GM19467 (cell line): ENCODE measurements around the gene ENOX2.

Source experiments
- ATAC-seq: cut with Tn5 transposase; IDR thresholded peaks from one replicate; pipeline ENCODE4 v1.9.1; 2021; ENCODE audit warnings: mild to moderate bottlenecking, moderate library complexity; ENCODE audit not compliant: unreplicated experiment

Gene ENOX2

DNA sequence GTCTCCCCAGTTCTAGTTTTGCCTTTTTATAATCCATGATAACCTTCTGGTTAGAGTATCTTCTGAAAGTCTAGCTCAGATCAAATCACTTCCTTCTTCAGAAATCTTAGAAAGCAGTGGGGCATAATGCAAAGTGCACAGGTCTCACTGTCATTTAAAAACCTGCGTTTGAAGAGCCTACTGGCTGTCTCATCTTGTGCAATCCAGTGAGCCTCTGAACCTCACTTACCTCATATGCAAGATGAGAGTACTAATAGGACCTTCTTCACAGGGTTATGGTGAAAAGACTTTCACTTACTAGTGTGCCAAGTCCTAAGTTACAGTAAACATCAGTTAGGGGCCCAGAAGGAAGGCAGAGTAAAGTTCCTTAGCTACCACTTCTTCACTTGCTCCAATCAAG lies 131.4 kb downstream of the ENOX2 start:
- no peak for ATAC-seq

DNA sequence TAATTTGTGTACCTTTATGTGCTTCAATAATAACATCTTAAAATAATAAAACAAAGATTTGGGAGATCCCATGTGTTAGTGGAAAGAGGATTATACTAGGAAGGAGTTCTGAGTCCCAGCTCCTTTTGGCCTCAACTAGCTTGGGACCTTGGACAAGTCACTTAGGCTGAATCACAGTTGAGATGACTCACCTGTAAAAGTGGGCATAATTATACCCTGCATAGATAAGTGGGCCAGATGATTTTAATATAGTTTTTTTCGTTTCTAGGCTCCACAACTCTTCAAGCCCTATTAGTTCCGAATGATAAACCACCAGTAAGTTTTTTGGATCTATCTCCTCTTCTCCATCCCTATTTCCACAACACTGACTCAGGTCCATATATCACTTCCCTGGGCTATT lies 131.8 kb downstream of the ENOX2 start:
- no peak for ATAC-seq

DNA sequence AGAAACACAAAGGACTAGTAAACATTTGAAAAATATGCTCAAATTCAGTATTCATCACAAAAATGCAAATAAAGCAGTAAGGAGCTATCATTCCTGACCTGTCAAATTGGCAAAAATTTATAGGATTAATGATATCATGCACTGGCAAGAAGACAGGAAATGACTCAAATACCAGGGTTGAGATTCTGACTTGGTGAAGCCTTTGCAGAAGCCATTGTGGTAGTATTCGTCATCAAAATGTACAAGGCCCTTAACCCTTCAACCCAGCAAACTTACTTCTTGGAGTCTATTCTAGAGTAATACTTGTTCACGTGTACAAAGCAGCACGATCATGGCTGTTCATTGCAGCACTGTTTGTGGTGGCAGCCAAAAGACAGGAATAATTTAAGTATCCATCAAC lies 132.4 kb downstream of the ENOX2 start:
- no peak for ATAC-seq

DNA sequence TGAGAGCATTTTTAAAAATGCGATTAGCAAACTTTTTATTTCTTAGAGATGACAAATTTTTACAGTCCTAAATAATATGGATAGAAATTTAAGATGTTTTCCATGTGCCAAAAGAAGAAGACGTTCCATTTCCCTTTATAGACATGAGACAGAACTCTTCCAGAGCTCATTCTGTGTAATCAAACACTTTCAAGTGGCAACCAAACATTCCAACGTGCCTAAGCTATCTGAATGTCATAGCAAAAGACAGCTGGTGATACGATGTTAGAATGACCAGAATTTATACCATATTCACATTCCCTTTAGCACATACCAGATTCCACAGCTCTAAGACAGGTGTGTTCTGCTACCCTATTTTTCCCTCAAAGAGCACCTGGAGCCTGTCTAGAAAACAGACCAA lies 133.2 kb downstream of the ENOX2 start:
- ATAC-seq = no peak

DNA sequence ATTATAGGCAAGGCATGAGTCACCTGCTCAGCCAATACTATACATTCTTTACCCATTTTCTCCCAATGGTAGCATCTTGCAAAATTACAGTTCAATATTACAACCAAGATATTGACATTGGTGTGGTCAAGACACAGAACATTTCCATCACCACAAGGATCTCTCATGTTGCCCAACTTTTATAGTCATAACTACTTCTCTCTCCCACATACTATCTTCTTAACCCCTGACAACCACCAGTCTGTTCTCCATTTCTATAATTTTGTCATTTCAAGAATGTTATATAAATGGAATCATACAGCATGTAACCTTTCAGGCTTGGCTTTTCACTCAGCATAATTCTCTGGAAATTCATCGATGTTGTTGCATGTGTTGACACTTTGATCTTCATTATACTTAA lies 144.9 kb downstream of the ENOX2 start:
- no peak for ATAC-seq

DNA sequence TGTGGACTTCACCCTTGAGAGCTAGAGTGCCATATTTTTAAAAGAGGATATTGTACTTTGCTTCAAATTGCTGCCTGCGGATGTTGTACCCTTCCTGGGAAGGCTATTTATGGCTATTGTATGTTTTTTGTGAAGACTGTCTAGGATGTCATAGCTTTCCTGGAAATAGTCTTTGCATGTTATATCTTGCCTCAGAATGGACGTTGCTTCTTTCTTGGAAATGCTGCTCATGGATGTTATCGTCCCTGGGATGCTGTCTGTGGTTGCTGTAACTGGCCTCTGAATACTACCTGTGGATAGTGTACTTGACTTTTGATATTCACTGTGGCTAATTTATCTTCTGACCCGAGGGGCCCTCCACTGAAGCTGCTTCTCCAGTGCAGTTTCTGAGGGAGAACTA lies 146.8 kb downstream of the ENOX2 start:
- no peak for ATAC-seq

DNA sequence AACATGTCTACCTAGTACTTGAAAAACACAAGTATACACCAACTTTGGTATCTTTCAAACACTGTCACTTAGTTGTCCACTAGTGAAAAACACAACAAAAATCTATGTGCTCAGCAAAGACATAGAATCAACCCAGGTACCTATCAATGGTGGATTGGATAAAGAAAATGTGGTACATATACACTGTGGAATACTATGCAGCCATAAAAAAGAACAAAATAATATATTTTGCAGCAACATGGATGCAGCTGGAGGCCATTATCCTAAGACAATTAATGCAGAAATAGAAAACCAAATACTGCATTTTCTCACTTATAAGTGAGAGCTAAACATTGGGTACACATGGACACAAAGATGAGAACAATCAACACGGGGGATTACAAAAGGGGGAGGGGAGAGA lies 148.7 kb downstream of the ENOX2 start:
- ATAC-seq = no peak

DNA sequence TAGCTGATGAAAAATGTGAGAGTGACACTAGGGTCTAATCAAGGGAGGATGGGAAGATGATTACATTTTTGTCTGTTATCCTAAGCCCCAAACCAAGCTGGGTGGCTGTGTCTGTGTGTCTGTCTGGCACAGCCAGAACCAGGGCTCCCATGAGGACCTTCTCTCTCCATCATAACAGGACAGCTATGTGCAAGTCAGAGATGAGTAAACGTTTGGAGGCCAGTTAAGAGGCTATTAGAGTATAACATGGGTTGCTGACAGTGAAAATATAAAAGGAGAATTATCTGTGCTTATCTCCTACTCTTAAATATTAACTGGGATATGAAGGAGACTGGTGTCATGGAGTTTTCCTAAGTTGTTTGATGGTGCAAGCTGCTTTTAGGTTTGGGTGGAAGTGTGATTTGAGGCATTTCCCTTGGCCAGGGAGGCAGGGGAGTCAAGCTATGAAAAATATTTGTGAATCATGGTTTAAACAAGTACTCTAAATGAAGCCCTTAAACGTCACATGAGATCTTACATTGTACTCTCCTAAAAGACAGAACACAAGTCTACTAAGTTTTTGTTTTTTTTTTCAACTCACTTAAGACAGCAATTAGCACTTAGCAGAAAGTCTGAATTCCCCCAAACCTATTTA lies 156.2 kb downstream of the ENOX2 start:
- no peak for ATAC-seq

DNA sequence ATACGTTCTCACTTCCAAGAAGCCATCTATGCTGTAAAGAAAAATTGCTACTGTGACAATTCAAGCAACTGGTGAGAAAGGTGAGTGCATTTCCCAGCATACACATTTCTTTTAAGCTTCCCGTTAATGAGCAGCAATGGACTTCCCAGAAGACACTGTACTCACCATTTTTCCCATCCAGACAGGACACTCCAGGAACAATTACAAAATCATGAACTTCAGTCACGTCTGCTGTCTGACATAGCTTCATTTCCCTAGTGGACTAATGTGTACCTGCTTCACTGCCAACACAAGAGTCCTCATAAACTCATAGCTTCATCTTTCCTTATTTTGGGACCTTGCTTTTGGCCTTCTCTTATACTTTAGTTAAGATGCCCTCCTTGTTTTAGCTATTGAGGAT lies 156.9 kb downstream of the ENOX2 start:
- no peak for ATAC-seq

DNA sequence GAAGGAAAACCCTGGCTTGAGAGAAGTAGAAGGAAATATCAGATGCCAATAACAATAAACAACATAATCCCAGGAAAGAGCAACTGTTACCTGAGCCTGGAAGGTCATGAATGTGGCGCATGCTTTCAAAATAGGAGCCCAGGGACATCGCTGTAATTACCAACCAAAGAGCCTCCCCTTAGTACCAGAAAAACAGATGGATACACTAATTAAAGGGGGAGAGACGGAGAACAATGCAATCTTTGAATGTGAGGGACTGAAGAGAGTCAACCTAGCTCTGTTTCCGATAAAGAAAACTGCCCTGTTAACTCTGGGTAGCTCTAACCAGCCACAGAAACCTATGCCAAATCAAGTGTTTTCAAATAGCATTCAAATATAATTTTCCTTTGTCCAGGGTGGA lies 161.4 kb downstream of the ENOX2 start:
- no peak for ATAC-seq

DNA sequence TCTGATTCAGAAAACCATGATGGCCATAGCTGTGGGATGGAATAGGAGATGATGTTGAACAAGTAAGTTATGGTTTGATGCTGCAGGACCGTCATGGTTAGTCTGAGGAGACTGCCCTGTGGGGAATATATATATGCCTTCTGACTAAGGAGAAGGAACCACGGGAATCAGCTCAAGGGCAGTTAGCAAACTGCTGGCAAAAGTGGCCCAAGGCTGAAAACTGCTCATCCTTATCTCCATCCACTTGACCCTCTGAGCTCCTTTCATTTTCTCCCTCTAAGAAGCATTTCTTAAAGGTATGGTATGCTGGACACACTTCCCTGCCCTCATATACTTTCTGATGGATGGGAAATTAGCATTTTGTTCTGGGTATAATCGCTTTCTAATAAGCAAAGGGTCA lies 161.9 kb downstream of the ENOX2 start:
- no peak for ATAC-seq

DNA sequence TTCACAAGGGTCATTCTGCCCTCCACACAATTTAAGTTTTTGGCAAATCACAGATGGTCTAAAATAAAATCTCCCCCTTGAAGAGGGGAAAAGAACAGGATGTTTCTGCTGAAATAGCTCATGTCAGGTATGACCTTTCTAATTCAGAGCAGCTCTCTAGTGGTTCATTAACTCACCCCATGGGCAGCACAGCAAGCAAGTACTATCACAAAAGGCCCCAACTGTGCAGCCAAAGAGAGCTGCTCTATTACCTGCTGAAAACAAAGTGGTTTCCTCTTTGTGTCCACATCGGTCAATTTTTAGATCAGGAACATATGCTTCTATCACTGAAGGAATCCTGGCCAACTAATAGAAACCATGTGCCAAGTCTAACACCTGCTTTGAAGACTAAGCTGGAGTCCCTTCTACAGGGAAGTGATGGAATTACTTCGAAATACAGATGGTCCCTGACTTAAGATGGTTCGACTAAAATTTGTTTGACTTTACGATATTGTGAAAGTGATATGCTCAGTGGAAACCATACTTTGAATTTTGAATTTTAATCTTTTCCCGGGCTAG lies 164.3 kb downstream of the ENOX2 start:
- ATAC-seq = no peak

DNA sequence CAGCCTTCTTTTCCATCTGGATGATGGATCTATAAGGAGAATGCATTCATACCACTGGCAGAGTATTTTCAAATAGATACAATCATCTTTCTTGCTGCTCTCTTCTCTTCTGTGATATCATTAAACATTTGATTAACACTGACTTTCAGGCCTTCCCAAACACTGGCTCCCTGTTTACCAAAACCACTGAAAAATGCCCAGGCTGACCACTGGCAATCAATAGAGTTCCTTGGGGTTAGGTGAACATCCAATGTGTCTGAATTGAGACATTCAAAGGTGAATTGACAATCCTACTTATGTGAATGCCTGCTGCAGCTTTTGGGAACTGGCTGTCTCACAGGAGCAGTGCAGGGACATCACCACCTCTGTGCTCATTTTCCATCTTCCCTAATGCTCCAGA lies 168.3 kb downstream of the ENOX2 start:
- no peak for ATAC-seq

DNA sequence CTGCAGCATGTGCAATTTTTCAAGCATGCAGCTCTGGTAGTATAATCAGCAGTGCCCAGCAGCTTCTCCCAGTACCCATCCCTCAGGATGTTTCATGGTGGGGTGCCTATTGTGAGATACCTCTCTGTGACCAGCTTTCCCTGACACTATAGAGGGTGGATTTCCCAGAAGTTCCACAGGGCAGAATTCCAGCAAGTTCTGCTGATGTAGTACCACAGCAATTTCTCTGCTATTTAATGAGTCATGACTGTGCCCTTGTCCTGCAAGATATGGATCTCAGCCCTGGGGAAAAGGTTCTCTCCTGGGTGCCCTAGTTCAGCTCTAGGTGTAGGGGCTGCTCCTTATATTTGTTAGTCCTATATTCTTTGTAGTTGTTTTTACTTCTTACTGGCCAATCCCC lies 174.8 kb downstream of the ENOX2 start:
- no peak for ATAC-seq

DNA sequence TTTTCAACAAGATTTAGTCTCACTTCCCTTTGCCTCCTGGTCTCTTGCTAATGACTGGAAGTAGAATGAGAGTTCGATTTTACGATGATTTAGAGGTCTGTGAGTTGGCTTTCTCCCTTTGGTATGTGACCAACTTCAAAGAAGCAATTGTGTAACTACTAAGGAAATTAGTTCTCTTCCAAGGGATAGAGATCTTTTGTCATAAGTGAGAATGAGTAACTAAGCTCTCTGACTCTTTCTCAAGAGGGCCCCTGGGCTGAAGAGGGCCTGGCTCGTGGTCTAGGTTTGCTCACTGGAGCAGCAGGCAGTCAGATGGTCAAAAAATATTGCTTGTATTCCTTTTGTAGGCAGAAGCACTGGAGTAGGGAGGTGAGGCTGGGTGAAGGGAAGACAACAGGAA lies 176.3 kb downstream of the ENOX2 start:
- ATAC-seq = no peak

DNA sequence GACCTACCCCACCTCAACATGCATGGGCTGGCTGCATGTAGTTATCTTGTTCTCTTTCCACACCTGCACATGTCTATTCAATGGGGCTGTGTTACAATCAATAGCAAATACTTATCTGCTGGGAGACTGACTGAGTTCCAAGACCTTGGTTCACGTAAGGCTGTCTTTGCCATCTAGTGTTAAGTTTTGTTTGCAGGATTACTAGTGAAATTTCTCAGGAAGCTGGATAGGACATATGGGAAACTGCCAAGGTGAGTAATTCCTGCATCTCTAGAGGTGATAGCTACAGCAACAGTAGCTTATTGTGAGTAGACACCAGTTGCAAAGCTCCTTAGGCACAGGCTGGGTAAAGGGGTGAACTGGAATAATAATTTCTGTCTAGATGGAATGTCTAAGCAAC lies 177.5 kb downstream of the ENOX2 start:
- no peak for ATAC-seq

DNA sequence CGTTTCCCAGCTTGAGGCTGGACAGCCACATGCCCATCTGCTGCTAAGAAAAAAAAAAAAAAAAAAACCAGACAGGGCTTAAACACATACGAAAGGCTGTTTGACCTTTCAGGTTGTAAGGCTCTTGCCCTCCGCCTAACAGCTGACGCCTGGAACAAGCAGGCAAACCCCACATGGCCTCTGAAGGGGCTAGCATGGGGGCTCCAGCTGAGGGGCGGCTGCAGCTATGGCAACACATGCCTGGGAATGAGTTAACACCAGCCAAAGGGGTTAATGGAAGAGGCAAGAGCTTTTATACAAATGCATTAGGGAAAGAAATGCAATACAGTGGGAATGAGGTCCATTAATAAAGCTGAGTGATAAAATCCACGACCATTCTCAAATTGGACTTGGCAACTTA lies 183.6 kb downstream of the ENOX2 start:
- ATAC-seq = no peak

DNA sequence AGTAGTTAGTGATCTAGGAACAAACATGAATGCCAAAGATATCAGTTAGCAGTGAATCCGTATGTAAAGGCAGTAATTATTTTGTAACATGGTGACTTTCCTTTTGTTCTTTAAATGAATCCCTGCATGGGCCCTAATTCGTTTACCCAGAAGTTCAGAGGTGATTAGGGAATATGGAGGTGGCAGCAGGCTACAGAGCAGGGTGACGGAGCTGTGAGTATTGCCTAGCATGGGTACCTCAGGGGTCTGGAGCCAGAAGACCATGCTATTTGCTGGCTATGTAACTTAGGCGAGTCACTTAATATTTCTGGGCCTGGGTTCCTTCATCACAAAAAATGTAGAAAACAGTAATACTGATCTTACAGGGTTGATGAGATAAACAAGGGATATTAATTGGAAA lies 184.9 kb downstream of the ENOX2 start:
- ATAC-seq = no peak

DNA sequence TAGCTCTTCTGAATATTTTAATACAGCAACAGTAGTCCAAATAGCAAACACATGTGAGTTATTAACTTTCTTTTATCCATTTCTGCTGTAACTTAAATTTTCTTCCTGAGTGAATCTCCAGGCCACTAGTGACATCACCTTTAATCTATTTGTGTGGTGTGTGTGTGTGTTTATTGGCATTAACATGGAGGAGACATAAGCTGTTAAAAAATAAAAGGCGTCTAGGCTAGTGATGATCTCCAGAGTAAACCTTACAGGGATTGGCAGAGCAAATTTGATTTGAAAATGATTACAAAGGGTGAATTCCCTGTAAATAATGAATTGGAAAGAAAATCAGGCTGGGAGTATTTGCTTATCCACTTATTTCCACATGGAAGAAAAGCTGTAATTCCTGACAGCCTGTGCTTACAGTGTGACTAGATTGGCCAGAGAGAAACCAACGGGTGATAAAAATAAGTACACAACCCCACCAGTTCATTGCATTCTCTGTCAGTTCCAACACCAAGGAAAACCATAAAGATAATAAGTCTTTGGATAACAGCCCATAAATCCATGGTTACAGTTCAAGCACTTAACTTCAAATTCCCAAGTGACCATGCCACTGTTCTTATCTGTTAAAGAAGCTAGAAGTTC lies 186.1 kb downstream of the ENOX2 start:
- ATAC-seq = no peak

DNA sequence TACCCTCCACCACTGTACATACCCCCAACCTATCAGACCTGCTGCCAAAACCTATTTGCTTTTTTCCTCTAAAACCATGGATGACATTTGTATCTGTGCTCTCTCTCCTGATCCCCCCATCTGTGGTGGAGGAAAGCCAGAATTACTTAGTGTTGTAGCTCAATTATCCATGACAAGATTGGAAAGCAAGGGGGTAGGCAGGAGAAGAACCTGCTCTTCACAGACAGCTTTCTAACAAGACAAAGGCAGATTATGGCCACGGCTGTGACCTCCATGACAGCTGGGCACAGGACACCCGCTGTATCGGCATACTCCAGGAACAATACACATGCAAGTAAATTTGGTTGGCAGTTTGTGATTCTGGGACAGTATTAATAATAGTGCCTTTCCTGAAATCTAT lies 186.7 kb downstream of the ENOX2 start:
- no peak for ATAC-seq

DNA sequence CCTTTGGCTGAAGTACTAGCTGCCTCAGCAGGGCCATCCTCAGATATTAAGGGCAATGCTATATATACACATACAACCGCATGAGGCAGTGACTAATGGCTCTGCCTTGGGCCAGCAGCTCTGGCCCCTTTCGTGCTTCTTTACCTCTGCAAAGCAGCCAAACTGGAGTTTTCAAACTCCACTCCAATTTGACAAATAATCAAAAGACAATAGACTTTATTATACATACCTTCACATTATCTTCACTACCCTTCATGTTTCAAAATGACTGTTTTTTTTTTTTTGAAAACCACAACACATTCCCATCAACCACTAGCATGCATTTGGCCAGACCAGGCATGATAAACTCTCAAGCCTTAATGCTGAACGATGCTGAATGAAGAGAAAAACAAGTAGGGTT lies 187.7 kb downstream of the ENOX2 start:
- ATAC-seq = no peak

DNA sequence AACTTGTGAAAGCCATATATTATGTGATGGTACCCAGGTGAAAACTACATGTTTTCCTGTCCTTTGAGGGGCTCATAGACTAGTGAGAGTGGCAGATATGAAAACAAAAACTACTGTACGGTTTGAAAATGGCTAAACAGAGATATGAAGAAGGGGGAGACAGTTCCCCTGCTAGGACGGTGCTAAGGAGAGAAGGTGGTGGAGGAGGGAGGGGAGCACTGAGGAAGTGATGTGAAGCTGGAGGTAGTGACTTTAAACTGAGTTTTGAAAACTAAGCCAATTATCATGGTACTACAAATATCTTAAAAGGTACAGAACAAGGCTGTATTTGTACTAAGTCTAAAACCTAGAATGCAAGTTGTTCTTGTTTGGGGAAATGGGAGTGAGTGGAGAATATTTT lies 188.3 kb downstream of the ENOX2 start:
- no peak for ATAC-seq

DNA sequence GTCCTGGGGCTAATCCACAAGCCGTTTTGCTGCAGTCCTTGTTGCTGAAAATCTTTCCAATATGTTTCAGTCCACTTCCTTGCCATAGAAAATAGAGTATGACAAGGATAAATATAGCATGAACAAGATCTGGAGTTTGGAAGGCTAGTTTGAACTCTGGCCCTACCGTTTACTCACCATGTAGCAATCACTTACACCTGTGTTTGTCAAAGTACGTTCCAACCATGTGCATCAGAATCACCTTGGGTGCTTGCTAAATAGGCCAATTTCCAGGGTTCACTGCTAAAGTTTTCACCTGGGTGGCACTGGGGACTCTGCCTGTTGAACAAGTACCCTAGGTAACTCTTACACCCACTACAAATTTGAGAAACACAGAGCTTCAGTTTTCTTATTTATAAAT lies 188.9 kb downstream of the ENOX2 start:
- ATAC-seq = no peak
